ENCODE data around the gene KLK11.

The KLK11 gene

DNA sequence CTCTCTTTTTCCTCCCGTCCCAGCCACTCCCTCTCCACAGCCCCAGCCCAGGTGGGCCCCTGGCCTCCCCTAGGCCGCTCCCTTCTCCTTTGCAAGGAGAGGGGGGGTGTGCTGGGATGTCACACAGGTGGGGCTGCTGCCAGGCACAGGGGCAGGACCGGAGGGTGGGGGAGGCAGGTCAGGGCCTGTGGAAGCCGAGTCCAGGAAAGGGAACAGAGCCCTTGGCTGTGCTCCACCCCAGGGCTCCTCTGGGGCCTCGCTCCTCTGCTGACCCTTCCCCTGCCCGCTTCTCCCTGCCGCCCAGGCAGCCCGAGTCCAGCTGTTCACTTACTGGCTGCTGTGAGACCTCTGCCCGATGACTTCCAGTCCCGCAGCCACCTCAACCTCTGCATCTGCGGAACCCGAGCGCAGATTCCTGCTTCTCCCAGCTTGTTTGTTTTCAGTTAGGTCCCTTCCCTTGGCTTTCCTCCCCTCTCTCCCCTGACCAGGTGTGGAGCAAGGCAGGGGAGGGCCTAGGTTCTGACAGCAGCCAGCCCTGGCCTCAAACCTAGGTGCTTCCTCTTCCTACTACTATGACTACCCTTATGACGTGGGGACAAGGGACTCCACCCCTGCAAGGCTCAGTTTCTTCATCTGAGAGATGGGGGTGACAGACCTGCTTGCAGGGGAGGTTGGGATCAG is 850 bp upstream of the KLK11 start:
- DNase-seq: no peak

DNA sequence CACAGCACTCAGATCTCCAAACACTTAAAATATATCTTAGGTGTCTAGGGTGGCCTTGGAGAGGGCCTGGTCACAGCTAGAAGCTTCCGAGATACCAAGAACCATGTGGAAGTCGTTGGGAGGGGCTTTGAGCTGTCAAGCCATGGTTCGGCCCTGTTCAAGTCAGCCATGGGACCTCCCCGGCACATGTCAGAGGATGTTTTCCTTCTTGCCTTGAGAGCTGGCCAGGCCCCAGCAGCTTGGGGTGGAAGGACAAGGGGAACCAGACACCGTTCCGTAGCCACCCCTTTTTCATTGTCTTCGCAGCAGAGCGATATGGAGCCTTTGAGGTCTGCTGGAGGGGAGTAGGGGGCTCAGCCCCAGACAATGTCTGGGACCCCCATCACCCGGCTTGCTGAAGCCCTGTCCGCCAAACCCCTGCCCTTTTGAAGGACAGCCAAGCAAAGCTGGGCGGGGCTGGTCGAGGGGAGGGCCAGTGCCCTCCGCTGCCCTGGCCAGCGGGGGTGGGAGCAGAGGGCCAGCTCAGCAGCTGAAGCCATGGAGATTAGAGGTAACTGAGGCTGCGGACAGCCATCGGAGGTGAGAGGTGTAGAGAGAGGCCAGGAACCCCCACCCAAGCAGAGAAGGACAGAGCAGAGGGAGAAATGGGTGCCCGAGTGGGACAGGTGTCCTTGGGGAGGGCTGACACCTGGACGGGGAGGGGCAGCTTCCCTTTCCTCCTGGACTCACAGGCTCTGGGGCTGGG is 435 bp downstream of the KLK11 start:
- no peak for DNase-seq

DNA sequence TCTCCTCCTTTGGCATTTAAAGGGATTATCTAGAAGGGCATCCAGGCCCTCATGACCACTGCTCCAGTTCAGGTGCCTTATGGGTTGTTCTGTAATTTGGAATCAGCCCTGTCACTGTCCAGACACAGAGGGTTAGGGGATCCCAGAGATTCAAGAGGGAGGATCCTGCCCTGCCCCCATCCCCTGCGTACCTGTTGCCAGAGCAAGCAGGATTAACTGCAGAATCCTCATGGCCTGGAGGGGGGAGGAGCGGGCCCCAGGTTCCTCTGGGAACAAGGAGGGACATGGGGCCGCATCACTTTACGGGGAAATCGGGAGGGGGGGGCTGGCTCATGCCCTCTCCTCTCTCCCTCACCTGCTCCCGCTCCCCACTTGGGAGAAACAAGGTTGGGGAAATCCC is 1.0 kb downstream of the KLK11 start:
- DNase-seq: no peak

DNA sequence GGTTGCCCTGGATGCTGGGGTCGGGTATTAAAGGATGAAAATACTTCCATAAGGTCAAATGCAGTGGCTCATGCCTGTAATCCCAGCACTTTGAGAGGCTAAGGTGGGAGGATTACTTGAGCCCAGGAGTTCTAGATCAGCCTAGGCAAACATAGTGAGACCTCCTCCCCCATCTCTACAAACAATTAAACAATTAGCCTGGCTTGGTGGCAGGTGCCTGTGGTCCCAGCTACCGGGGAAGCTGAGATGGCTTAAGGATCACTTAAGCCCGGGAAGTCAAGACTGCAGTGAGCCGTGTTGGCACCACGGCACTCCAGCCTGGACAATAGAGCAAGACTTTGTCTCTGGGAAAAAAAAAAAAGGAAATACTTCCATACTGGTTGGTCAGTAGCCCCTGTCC is 1.5 kb downstream of the KLK11 start:
- no peak for DNase-seq

DNA sequence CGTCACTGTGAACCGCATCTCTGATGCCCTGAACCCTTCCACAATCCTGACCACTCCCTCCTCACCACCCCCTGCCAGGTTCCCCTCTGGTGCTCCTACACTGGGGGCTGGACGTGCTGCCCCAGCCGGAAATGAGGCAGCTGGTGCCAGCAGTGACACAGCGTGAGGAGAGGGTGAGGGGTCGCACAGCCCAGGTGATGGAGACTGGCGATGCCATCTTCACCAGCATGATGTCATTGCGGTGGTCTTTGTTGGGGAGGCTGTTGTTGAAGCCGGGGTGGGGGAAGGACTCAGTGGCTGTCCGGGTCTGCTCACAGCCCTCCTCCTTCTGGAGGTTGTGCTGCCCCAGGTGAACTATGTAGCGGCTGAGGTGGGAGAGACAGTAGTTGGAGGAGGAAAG is 2.5 kb downstream of the KLK11 start:
- DNase-seq: no peak

DNA sequence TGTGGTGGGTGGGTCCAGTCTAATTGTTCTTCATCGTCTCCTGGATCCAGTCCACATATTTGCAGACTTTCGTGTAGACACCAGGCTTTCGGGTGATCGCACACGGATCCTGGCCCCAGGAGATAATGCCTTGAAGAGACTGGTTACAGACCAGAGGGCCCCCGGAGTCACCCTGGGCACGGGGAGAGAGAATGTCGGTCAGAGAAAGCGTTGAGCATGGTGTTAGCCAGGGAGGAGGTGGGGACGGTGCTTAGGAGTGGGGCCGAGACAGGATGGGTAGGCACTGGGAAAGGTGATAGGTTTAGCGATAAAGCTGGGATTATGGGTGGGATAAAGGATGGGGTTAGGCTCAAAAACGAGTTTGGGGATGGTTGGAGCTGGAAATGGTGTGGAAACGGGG is 3.9 kb downstream of the KLK11 start:
- DNase-seq: no peak

DNA sequence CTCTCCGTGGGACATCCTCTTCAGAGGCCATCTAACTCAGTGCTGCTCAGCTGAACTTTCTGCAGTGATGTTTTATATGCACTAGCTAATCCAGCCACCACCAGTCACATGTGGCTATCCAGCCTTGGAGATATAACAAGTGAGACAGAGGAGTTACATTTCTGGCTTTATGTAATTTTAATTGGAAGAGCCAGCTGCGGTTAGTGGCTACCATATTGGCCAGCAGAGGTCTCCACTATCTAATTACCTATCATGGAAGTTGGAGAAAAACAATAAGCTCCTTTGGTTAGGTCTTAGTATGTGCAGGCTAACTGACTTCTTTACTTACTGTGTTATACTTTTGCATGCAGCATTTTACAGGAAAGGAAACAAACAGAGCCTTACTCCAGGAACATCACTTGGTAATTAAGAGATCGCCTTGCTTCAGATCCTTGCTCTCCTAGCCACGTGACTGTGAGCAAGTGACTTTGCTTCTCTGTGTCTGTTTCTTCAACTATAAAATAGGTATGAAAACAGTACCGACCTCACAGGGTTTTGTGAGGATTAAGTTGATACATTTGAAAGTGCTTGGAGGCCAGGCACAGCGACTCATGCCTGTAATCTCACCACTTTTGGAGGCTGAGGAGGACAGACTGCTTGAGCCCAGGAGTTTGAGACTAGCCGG is 5.3 kb downstream of the KLK11 start:
- peak; percentile 84 for DNase-seq

DNA sequence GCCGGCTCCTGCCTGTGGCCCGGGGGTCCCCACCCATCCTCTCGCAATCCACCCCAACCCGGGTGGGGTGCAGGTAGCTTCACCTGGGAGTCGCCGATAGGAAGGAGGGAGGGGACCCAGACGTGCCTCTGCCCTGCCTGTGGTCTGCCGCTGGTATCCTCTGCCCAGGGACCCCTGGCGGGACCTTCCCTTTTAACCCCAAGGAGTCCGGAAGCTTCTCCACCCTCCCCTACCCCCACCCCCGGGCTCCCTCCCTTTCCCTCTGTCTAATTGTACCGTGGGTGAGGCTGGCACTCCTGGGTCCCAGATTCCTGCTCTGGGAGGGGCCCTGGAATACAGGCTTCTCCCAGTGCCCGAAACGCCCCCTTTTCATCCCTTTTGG is 6.9 kb downstream of the KLK11 start, which contains the start of gene KLK10:
TSS of gene KLK10 (minus strand) at position 166 of the 382 bp plus-strand sequence. CDS start 579 bp downstream, outside the sequence.
- DNase-seq: no peak

DNA sequence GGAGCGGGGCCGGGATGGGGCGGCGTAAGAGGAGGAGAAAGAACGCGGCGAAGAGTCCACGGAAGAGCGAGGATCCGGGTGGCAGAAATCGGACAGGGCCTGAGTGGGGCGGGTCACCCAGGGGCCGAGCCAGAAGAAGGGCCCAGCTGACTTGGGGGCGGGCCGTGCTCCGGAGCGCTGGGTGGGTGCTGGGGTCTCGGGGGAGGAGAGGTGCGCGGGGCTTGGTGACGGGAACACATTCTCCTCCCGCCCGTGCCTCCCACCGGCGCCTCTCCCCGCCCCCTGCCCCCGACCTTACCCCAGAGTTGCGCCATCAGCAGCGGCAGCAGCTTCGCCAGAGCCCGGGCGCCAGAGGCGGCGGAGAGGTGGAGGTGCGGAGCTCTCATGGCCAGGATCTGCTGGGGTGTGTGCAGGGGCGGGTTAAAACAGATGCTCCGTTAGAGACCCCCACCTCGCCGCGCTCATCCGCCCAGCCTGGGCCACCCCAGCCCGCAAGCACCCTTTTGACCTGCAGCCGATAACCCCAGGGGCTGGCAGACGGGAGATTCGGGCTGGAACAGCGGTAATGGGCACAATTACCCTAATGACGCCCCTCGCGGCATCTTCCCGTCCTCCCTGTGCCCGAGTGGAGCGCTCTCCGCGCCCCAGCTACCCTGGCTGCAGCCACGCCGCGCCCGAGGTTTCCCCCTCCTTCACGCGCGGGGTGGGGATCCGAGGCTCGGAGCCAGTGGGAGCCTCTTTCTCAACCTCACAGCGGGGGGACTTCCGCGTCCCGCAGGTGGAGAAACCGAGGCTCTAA is 7.5 kb downstream of the KLK11 start:
- no peak for DNase-seq

DNA sequence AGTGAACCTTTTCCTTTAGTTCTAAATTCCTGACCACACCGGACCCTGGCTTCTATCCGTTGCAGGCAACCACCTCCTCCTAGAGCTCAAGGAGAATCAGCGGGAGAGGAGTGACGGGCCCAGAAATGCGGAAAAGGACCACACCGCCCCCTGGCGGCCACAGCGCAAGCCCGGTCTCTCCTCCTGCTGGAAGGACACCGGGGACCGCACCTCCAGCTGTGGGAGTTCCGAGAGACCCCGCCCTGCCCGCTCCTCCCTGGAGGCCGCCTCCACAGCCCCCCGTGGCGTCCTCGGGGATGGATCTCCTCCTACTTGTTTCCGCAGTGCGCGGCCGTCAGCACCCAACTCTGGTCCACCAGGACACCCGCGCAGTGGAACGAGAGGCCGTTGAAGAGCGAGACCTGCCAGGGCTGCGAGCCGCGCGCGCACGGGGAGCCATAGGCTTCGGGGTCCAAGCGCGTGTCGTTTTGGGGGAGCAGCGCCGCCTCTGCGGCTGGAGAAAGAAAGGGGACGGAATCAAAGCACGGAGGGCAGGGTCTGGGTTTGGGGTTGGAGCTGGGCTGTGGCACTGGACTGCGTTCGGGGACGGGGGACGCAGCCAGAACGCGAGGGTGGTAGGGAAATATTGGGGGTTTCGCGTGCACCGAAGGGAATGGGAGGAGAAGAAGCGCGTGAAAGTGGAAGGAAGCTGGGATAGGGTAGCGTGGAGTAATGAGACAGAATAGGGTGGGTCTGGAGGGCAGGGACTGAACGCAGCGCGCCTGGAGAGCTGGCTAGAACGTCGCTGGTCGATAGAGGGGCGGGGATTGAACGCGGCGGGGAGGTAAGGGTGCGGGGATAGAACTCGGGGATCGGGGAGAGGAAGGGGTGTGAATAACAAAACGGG is 9.4 kb downstream of the KLK11 start:
- DNase-seq: peak; percentile 49

DNA sequence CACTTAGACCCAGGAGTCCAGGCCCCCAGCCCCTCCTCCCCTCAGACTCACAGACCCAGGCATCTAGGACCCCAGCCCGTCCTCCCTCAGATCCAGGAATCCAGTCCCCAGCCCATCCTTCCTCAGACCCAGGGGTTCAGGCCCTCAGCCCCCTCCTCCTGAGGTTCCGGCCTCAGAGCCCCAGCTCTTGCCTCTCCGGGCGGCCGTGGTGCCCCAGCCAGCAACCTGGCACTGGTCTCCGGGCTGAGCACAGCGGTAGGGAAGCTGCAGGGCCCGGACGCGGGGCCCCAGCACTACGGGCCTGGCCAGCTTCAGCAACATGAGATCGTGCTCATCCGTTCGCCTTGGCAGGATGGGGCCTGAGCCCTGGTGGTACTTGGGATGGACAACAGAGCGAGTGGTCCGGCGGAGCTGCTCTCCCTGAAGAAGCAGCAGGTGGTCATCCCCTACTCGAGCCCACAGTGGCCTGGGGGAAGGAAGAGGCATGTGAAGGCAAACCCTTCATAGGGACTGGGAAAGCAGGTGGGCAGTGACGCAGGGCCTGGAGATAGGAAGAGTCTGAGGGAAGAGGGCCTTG is 10.6 kb downstream of the KLK11 start:
- no peak for DNase-seq

DNA sequence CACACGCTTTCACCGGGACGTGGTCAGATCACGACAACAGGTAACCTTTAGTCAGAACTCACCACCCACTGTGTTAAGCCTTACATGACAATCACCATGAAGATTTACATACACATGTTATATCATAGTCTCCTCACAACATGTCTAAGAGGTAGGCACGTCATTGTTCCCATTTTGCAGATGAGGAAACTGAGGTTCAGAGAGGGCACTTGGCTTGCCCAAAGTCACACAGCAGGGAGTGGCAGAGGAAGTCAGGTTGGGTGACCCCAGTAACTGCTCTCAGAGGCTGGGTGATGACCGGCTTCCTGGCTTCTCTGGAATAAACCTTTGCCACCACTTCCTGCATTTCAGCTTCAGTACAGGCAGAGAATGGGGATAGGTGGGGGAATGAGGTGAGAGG is 12.2 kb downstream of the KLK11 start:
- no peak for DNase-seq

DNA sequence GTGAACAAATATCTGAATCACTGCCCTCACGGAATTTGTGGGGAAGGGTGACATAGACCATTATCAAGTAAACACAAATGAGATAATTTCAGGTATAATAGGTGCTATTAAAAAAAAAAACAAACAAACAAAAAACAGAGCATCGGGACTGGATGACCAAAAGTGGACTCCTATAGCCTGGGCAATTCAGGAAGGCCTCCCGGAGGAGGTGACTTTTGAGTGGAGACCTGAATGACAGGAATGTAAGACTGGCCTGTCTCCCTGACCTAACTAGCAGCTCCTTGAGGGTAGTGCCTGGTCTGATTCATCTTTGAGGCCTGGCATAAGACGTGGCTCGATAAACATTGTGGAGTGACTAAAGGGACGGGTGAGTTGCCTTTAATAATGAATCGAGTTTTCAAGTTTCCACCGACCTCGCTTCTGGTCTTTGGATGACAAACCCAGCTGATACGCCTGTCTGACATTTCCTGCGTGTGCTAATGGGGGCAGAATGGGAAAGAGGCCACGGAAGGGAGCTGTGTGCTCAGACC is 13.7 kb downstream of the KLK11 start:
- no peak for DNase-seq

DNA sequence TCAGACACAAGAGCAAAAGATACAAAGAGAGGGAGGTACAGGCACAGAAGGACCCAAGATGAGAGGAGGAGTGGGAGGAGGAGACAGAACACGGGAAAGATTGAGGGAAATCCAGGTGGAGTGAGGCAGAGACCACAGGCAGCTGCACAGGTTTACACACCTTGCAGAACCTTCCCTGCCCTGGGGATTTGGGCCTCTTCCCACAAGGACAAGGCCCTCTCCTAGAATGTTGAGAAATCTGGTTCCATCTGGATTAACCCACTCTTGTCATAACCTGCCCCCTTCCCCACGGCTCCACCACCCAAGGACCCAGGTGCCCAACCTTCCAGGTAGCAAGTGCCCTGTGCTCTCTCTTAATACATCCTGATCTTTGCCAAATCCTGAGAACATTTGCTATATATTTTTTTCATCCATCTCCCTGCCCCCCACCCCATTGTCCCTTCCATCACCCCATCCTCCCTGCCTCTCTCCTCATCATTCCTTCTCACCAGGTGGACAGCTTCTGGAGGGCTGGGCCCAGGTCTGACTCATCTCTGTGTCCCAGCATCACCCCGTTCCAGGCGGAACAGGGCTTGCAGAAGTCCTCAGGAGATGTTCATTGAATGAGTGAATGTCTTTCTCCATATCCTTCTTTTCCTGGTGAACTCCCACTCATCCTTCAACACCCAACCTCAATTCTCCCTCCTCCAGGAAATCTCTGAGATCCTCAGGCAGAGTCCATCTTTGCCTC is 16.2 kb downstream of the KLK11 start:
- no peak for DNase-seq

DNA sequence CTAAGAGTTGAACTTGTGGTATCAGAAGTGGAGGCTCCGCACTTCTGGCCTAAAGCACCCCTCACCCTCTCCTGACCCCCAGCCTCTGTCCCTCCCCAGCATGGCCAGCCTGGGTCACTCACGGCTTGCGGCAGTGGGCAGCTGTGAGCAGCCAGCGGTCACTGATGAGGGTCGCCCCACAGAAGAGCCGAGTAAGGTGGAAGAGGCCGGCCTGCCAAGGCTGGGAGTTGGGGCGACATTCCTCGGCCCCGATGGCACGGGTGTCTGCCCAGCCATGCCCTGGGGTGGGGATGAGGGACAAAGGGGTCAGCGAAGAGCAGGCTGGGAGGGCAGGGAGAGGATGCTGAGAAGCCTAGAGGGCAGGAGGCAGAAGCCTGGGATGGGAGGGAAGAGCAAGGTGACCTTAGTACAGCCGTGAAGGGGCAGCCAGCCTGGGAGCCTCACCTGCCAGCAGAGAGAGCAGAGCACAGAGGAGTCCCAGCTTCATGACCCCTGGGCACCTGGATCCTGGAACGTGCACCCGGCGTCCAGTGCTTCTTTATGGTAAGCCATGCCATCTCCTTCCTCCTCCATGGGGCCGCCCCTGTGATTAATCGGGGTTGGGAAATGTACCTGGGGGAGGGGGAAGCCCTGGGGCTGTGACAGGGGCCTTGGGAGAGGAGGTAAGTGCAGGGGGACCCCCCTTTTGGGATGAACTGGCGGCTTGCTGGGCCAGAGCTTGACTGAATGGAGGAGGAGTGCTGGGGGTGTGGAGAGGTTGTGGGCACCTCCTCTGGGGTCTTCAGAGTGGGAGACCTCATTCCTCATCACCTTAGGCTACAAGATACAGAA is 17.1 kb downstream of the KLK11 start:
- no peak for DNase-seq

DNA sequence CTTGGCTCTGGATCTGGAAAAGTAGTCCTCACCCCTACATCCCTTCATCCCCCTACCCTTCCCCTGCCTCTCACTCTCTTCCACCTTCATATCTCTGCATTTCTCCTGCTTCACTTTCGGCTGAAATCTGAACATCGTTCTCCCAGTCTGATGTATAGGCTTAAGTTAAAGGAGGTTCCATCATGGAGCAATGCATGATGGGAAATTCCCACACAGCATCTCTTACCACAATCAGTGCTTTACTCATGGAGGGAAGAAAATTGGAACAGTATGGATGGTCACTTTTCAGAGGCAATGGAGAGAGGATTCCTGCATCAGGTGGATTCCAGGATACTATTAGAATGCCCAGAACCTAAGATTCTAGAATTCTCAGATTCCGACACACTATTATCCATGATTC is 18.9 kb downstream of the KLK11 start:
- no peak for DNase-seq

DNA sequence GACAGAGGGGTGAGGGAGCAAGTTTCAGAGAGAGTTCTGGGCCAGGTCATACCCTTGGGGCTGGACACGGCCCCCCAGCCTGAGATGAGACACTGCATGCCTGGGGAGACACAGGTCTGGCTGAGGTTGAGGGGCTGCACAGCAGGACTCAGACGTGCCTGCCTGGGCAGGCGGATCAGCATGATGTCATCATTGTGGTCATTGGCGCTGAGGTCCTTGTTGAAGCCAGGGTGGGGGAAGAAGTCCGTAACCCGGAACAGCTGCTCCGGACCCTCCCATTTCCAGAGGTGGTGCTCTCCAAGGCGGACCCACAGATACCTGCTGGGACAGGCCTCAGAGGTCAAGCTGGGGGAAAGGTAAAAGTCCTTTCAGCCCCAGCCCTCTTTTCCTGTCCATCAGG is 20.0 kb downstream of the KLK11 start:
- peak; percentile 7 for DNase-seq

DNA sequence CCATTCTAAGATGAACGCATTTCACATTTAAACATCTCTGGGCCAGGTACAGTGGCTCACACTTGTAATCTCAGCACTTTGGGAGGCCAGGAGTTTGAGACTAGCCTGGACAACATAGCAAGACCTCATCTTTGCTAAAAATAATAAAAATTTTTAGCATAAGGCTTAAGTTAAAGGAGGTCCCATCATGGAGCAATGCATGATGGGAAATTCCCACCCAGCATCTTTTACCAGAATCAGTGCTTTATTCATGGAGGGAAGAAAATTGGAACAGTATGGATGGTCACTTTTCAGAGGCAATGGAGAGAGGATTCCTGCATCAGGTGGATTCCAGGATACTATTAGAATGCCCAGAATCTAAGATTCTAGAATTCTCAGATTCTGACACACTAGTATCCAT is 21.2 kb downstream of the KLK11 start:
- no peak for DNase-seq

DNA sequence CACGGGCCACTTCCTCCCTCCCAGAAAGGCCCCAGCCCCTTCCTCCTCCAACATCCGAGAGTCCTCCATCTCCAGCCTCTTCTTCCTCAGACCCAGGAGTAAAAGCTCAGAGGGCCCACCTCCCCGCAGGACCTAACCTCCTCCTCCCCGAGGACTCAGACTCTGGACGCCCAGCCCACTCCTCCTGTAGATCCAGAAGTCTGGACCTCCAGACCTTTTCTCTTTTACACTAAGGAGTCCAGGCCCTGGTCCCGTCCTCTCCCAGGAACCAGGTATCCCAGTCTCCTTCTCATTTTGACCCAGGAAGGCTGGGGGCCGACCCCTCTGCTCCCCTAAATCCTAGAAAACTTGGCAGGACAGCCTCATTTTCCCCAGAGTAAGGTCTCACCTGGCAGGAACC is 23.1 kb downstream of the KLK11 start:
- no peak for DNase-seq

All from OCI-M1 (cell line).